HCT116 (cell line): ENCODE results near the gene TXLNA. TPM values are rescaled to one million over a fixed set of nuclear protein-coding genes. Genes with fewer than 3 reads are reported as not detected.

Source experiments
- ATAC-seq: fragments of 200-7000 bp; cut with Tn5 transposase; 2 replicates; pipeline ENCODE4 v1.9.1; 2020; ENCODE audit warnings: mild to moderate bottlenecking, moderate library complexity
- BruUV-seq: library from RNA; stranded (reverse); fragments of 400-500 nt; replicated peaks from 2 replicates; lab custom pipeline; 2021; lab: Mats Ljungman, UMichigan
- CTCF ChIA-PET: fragments of 300-600 bp; sonication (Branson Sonifier 250); formaldehyde crosslinking; loops from one replicate; lab custom pipeline; 2021; ENCODE audit warnings: antibody characterized with exemption; lab: Charles Lee
- POLR2A ChIA-PET: fragments of 300-600, 350-600 bp; sonication (Branson Sonifier 250); formaldehyde crosslinking; loops from one replicate; lab custom pipeline; 2021; ENCODE audit warnings: antibody characterized with exemption; lab: Charles Lee
- RAD21 ChIA-PET, 2 experiments: fragments of 300-600 bp; sonication (Branson Sonifier 250); formaldehyde crosslinking; loops; one replicate each; lab custom pipeline; 2023; ENCODE audit warnings: low total read pairs in 2 of 2; ENCODE audit not compliant: uncharacterized antibody in 2 of 2, unreplicated experiment in 2 of 2, low non-redundant PET in 1 of 2; lab: Charles Lee
- DNase-seq: peaks from one replicate; pipeline ENCODE4 v3.0.0-alpha.2; 2010; ENCODE audit warnings: low read depth, low spot score
- H2AFZ ChIP-seq: fragments of 200-600 bp; shearing (Covaris generic), sonication (generic); 2 replicates; pipeline ENCODE4 v1.6.1; 2017; ENCODE audit warnings: low read depth, mixed run types, mixed read lengths, antibody characterized with exemption, low read length; ENCODE audit not compliant: poor library complexity, severe bottlenecking
- H3K27ac ChIP-seq: 2 replicates; pipeline ENCODE4 v1.5.1; 2012; ENCODE audit warnings: low read depth, low read length
- H3K27me3 ChIP-seq: fragments of 200-600 bp; sonication (generic); 2 replicates; pipeline ENCODE4 v1.6.1; 2016; ENCODE audit warnings: mixed run types, low read length, mixed read lengths; ENCODE audit not compliant: insufficient read depth
- H3K36me3 ChIP-seq, 2 experiments: fragments of 200-500 bp in 1 of 2; fragments of 200-600 bp in 1 of 2; sonication (Bioruptor generic) in 1 of 2; sonication (generic) in 1 of 2; 2 replicates each; pipeline versions ENCODE4 v1.5.1 to v1.6.1; 2014 to 2016; ENCODE audit warnings: low read length in 2 of 2, inconsistent platforms in 1 of 2, mixed read lengths in 1 of 2, mixed run types in 1 of 2; ENCODE audit not compliant: insufficient read depth in 2 of 2, control insufficient read depth in 1 of 2
- H3K4me1 ChIP-seq, 2 experiments: fragments of 200-600 bp in 1 of 2; sonication (generic) in 1 of 2; 2 replicates each; pipeline versions ENCODE4 v1.5.1 to v1.6.1; 2012 to 2017; ENCODE audit warnings: low read length in 2 of 2, inconsistent platforms in 1 of 2, mild to moderate bottlenecking in 1 of 2, mixed read lengths in 1 of 2, mixed run types in 1 of 2, moderate library complexity in 1 of 2; ENCODE audit not compliant: insufficient read depth in 2 of 2, control insufficient read depth in 1 of 2
- H3K4me2 ChIP-seq: fragments of 200-600 bp; sonication (generic); 2 replicates; pipeline ENCODE4 v1.6.1; 2017; ENCODE audit warnings: mixed run types, low read length, mixed read lengths
- H3K4me3 ChIP-seq, 2 experiments: fragments of 200-600 bp in 1 of 2; sonication (generic) in 1 of 2; replicated peaks in 1 of 2; 2 replicates each; pipeline ENCODE4 v1.5.1; 2011 to 2016; ENCODE audit warnings: low read length in 2 of 2, control low read depth in 1 of 2, low read depth in 1 of 2, mild to moderate bottlenecking in 1 of 2, mixed read lengths in 1 of 2, mixed run types in 1 of 2
- H3K79me2 ChIP-seq: fragments of 200-600 bp; sonication (generic); 2 replicates; pipeline ENCODE4 v1.6.1; 2017; ENCODE audit warnings: mild to moderate bottlenecking, mixed run types, low read length, moderate library complexity, mixed read lengths; ENCODE audit not compliant: insufficient read depth
- H3K9ac ChIP-seq: fragments of 200-600 bp; sonication (generic); 2 replicates; pipeline ENCODE4 v1.6.1; 2016; ENCODE audit warnings: low read length, mixed read lengths
- H3K9me2 ChIP-seq: fragments of 200-600 bp; sonication (generic), shearing (Covaris generic); 2 replicates; pipeline ENCODE4 v1.6.1; 2017; ENCODE audit warnings: mixed run types, mild to moderate bottlenecking, moderate library complexity; ENCODE audit not compliant: insufficient read depth
- H3K9me3 ChIP-seq, 2 experiments: fragments of 200-500 bp in 1 of 2; fragments of 200-600 bp in 1 of 2; sonication (Bioruptor generic) in 1 of 2; sonication (generic) in 1 of 2; 2 replicates each; pipeline ENCODE4 v1.6.1; 2014 to 2017; ENCODE audit warnings: low read length in 2 of 2, mixed read lengths in 2 of 2, inconsistent platforms in 1 of 2, low read depth in 1 of 2, mild to moderate bottlenecking in 1 of 2, mixed run types in 1 of 2, moderate library complexity in 1 of 2; ENCODE audit not compliant: control insufficient read depth in 1 of 2, insufficient read depth in 1 of 2
- H4K20me1 ChIP-seq: fragments of 200-600 bp; sonication (generic), shearing (Covaris generic); 2 replicates; pipeline ENCODE4 v1.6.1; 2017; ENCODE audit warnings: mixed run types, mild to moderate bottlenecking, moderate library complexity; ENCODE audit not compliant: insufficient read depth
- CBX3 ChIP-seq: IDR thresholded peaks from 2 replicates; pipeline ENCODE4 v1.6.1; 2012; ENCODE audit warnings: low read depth
- CEBPB ChIP-seq: IDR thresholded peaks from 2 replicates; pipeline ENCODE4 v1.6.1; 2012; ENCODE audit warnings: low read depth
- CTCF ChIP-seq, 3 experiments: fragments of 200-600 bp in 1 of 3; sonication (generic) in 1 of 3; IDR thresholded peaks in 2 of 3; conservative IDR thresholded peaks in 1 of 3; 2 replicates each; pipeline ENCODE4 v1.5.1; 2012 to 2017; ENCODE audit warnings: low read depth in 2 of 3, low read length in 2 of 3, antibody characterized with exemption in 1 of 3, borderline replicate concordance in 1 of 3, control low read depth in 1 of 3, mild to moderate bottlenecking in 1 of 3, mixed read lengths in 1 of 3, mixed run types in 1 of 3, moderate library complexity in 1 of 3; ENCODE audit not compliant: insufficient read depth in 1 of 3
- EGR1 ChIP-seq: IDR thresholded peaks from 2 replicates; pipeline ENCODE4 v1.6.1; 2012; ENCODE audit warnings: low read depth
- EZH2 ChIP-seq: fragments of 200-600 bp; sonication (generic); IDR thresholded peaks from 2 replicates; pipeline ENCODE4 v1.6.1; 2017; ENCODE audit warnings: antibody characterized with exemption, mixed run types
- EZH2phosphoT487 ChIP-seq: fragments of 200-600 bp; IDR thresholded peaks from 2 replicates; pipeline ENCODE4 v1.6.1; 2018; ENCODE audit warnings: antibody characterized with exemption, borderline replicate concordance
- FOSL1 ChIP-seq: IDR thresholded peaks from 2 replicates; pipeline ENCODE4 v1.6.1; 2012; ENCODE audit warnings: low read depth
- JUND ChIP-seq: IDR thresholded peaks from 2 replicates; pipeline ENCODE4 v1.6.1; 2012
- MAX ChIP-seq: IDR thresholded peaks from 2 replicates; pipeline ENCODE4 v1.6.1; 2012
- POLR2A ChIP-seq: IDR thresholded peaks from 2 replicates; pipeline ENCODE4 v1.7.0; 2011; ENCODE audit warnings: borderline replicate concordance; ENCODE audit not compliant: insufficient read depth, insufficient read length; ENCODE audit errors: extremely low read depth
- RAD21 ChIP-seq: IDR thresholded peaks from 2 replicates; pipeline ENCODE4 v1.6.1; 2012; ENCODE audit warnings: low read depth, mild to moderate bottlenecking
- REST ChIP-seq: IDR thresholded peaks from 2 replicates; pipeline ENCODE4 v1.6.1; 2012; ENCODE audit warnings: low read depth
- SP1 ChIP-seq: IDR thresholded peaks from 2 replicates; pipeline ENCODE4 v1.6.1; 2012; ENCODE audit warnings: low read depth
- SRF ChIP-seq: IDR thresholded peaks from 2 replicates; pipeline ENCODE4 v1.6.1; 2012; ENCODE audit warnings: low read depth
- TCF7L2 ChIP-seq: IDR thresholded peaks from 2 replicates; pipeline ENCODE4 v1.7.0; 2011; ENCODE audit warnings: borderline replicate concordance, inconsistent platforms; ENCODE audit not compliant: insufficient read depth, insufficient read length; ENCODE audit errors: extremely low read depth
- YY1 ChIP-seq: IDR thresholded peaks from 2 replicates; pipeline ENCODE4 v1.6.1; 2011; ENCODE audit warnings: low read length, low read depth, moderate library complexity, mild to moderate bottlenecking; ENCODE audit not compliant: insufficient replicate concordance; ENCODE audit errors: extremely low read depth
- ZFX ChIP-seq: fragments of 450-650 bp; IDR thresholded peaks from 2 replicates; pipeline ENCODE4 v1.6.1; 2017
- ZNF274 ChIP-seq: fragments of 200-500 bp; sonication (Bioruptor generic); IDR thresholded peaks from 2 replicates; pipeline ENCODE4 v1.6.1; 2014; ENCODE audit warnings: mild to moderate bottlenecking, low read depth, low read length, inconsistent platforms
- intact Hi-C: fragments of 100-400 bp; cut with micrococcal nuclease; formaldehyde crosslinking; loops from 2 replicates; pipeline ENCODE4 v1.10.0; 2022
- total RNA-seq: library from RNA; stranded (reverse); gene quantifications from one replicate; pipeline ENCODE4 v1.2.1, GENCODE V29; 2021; ENCODE audit not compliant: unreplicated experiment

TXLNA gene
- total RNA-seq, 1 experiment from 2014 or later = 37.2 TPM

GRCh38 chr1:32170991-32171390 is 8.5 kb upstream of the TXLNA start:
- no peak overlapping the region for H3K4me3 ChIP-seq
- ATAC-seq = no peak
- BruUV-seq = no TSS peak

More at GRCh38 chr1:32170991-32171390, 8.5 kb upstream of the TXLNA start:
- H3K27me3 ChIP-seq = no peaks in the 10 kb centered on the region
- intact Hi-C loops = no loop called here
- H3K9me3 ChIP-seq = no peaks in the 10 kb centered on the region
- DNase-seq = no peak
- no peak overlapping the region for H3K9ac ChIP-seq
- no peaks in the 10 kb centered on the region for H4K20me1 ChIP-seq
- RAD21 ChIA-PET = no interaction called here
- peaks cover 22 to 28% of the 10 kb centered on the region in 2 experiments for H3K36me3 ChIP-seq
- no peaks in the 10 kb centered on the region for H3K79me2 ChIP-seq
- H3K9me2 ChIP-seq = no peaks in the 10 kb centered on the region
- peaks cover 0 to 10% of the 10 kb centered on the region in 2 experiments; a peak in 2 of 4 replicates for H3K4me1 ChIP-seq
- H2AFZ ChIP-seq = no peak overlapping the region
- TF ChIP-seq EZH2 = no peak
- no peak for TF ChIP-seq ZFX
- no peak for TF ChIP-seq EZH2phosphoT487
- TF ChIP-seq EGR1 = no peak
- TF ChIP-seq MAX = no peak
- TF ChIP-seq JUND = no peak
- no peak for TF ChIP-seq POLR2A
- no peak for TF ChIP-seq ZNF274
- no peak for TF ChIP-seq SRF
- TF ChIP-seq TCF7L2 = no peak
- TF ChIP-seq SP1 = no peak
- TF ChIP-seq RAD21 = no peak
- no peak for TF ChIP-seq CBX3
- TF ChIP-seq REST = no peak
- no peak for TF ChIP-seq YY1
- no peak for TF ChIP-seq CEBPB
- TF ChIP-seq CTCF (IDR thresholded peaks at IDR 0.05 in 2 of 3, conservative IDR thresholded peaks at IDR 0.05 in 1 of 3; ENCODE audit: borderline replicate concordance in 1 of 3, insufficient read depth in 1 of 3, low read depth in 2 of 3, low read length in 2 of 3) = no peak
- no peak for TF ChIP-seq FOSL1
- no peak overlapping the region for H3K4me2 ChIP-seq
- CTCF ChIA-PET = no interaction called here
- POLR2A ChIA-PET = no interaction called here
- H3K27ac ChIP-seq = no peak overlapping the region
